Chondrocyte (in vitro differentiated cells): Measurements from ENCODE around the gene OSGIN1. TPM values are rescaled to one million over a fixed set of nuclear protein-coding genes. Genes with fewer than 3 reads are reported as not detected.

ENCODE experiments used
- DNase-seq: peaks from one replicate; pipeline ENCODE4 v3.0.0; 2021; ENCODE audit warnings: mixed read lengths, low spot score
- H3K27ac Mint-ChIP-seq: one replicate; pipeline ENCODE4 v1.8.0; 2021; ENCODE audit warnings: mild to moderate bottlenecking, moderate library complexity, mixed read lengths; ENCODE audit not compliant: unreplicated experiment
- H3K27me3 Mint-ChIP-seq: 2 replicates; pipeline ENCODE4 v1.8.0; 2021; ENCODE audit warnings: low read depth, mixed read lengths
- H3K36me3 Mint-ChIP-seq: 2 replicates; pipeline ENCODE4 v1.8.0; 2021; ENCODE audit warnings: low read depth, mixed read lengths
- H3K4me1 Mint-ChIP-seq: 2 replicates; pipeline ENCODE4 v1.8.0; 2021; ENCODE audit warnings: low read depth, mild to moderate bottlenecking, mixed read lengths
- H3K4me3 Mint-ChIP-seq: one replicate; pipeline ENCODE4 v1.8.0; 2021; ENCODE audit warnings: mild to moderate bottlenecking, moderate library complexity, mixed read lengths; ENCODE audit not compliant: unreplicated experiment
- H3K9me3 Mint-ChIP-seq: 2 replicates; pipeline ENCODE4 v1.8.0; 2021; ENCODE audit warnings: low read depth, mixed read lengths
- total RNA-seq: library from RNA; stranded (reverse); gene quantifications from 3 replicates; pipeline ENCODE4 v1.2.1, GENCODE V29; 2021
- TF ChIP-seq, protein P1 (sequence below): fragments of 200-600 bp; sonication (generic); IDR thresholded peaks from 2 replicates; pipeline ENCODE4 v1.5.0; 2021; ENCODE audit warnings: antibody characterized with exemption, mild to moderate bottlenecking, moderate library complexity

OSGIN1 gene
- total RNA-seq, 1 donor from 2014 or later = 2.5 TPM

- peaks cover 8% of the 10 kb centered on the region for H3K27me3 Mint-ChIP-seq
Observed at GRCh38 chr16:83973581-83974385, 20.7 kb downstream of the OSGIN1 start.

GRCh38 chr16:83974475-83974874 is 21.4 kb downstream of the OSGIN1 start:
- Mint-ChIP-seq H3K27me3 (peaks cover 5% of the 10 kb centered on the region), H3K27ac (no peak overlapping the region), H3K4me1 (no peaks in the 10 kb centered on the region), H3K9me3 (peaks cover 18% of the 10 kb centered on the region), H3K4me3 (no peak overlapping the region), H3K36me3 (peaks cover 5% of the 10 kb centered on the region)
- TF ChIP-seq, protein P1, sequence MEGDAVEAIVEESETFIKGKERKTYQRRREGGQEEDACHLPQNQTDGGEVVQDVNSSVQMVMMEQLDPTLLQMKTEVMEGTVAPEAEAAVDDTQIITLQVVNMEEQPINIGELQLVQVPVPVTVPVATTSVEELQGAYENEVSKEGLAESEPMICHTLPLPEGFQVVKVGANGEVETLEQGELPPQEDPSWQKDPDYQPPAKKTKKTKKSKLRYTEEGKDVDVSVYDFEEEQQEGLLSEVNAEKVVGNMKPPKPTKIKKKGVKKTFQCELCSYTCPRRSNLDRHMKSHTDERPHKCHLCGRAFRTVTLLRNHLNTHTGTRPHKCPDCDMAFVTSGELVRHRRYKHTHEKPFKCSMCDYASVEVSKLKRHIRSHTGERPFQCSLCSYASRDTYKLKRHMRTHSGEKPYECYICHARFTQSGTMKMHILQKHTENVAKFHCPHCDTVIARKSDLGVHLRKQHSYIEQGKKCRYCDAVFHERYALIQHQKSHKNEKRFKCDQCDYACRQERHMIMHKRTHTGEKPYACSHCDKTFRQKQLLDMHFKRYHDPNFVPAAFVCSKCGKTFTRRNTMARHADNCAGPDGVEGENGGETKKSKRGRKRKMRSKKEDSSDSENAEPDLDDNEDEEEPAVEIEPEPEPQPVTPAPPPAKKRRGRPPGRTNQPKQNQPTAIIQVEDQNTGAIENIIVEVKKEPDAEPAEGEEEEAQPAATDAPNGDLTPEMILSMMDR = no peak
- no peak for DNase-seq

More at GRCh38 chr16:83973581-83974385, 20.7 kb downstream of the OSGIN1 start:
- Mint-ChIP-seq H3K9me3 (peaks cover 13% of the 10 kb centered on the region), H3K4me1 (no peaks in the 10 kb centered on the region), H3K27ac (no peak overlapping the region), H3K4me3 (no peak overlapping the region), H3K36me3 (peaks cover 2% of the 10 kb centered on the region)
- TF ChIP-seq, protein P1 = no peak
- DNase-seq = peak; percentile 49

DNA sequence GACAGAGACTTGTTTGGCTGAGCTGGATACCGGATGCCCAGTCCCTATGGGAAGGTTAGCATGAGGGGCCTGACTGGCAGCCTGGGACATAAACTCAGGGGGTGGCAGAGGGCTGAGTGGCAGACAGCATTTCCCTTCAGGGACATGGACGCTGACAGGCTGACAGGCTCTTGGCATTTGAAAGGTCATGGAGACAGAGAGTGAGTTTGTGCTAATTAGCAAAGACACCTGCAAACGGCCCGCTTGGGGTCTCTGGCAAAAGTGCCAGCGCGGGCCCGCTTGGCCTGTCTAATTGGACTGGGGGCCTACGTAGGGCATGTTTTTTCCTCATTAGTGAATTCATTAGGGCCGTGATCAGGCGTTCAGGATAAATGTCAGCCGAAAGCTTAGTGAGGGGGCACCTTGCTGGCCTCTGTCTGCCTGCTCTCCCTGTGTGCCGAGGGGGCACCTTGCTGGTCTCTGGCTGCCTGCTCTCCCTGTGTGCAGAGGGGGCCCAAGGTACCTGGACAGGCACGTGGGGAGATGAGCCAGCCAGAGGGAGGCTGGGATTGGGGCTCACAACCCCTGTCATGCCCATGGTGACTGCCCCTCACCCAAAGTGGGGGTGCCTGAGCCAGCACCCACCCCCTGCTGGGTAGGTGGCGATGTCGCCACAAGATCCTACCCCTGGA is 22.7 kb downstream of the OSGIN1 start:
- TF ChIP-seq, protein P1 = no peak
- peaks cover 5% of the 10 kb centered on the region for H3K27me3 Mint-ChIP-seq
- H3K4me1 Mint-ChIP-seq = no peaks in the 10 kb centered on the region
- no peak overlapping the region for H3K4me3 Mint-ChIP-seq
- peaks cover 18% of the 10 kb centered on the region for H3K9me3 Mint-ChIP-seq
- H3K36me3 Mint-ChIP-seq = peaks cover 5% of the 10 kb centered on the region
- no peak for DNase-seq
- no peak overlapping the region for H3K27ac Mint-ChIP-seq

DNA sequence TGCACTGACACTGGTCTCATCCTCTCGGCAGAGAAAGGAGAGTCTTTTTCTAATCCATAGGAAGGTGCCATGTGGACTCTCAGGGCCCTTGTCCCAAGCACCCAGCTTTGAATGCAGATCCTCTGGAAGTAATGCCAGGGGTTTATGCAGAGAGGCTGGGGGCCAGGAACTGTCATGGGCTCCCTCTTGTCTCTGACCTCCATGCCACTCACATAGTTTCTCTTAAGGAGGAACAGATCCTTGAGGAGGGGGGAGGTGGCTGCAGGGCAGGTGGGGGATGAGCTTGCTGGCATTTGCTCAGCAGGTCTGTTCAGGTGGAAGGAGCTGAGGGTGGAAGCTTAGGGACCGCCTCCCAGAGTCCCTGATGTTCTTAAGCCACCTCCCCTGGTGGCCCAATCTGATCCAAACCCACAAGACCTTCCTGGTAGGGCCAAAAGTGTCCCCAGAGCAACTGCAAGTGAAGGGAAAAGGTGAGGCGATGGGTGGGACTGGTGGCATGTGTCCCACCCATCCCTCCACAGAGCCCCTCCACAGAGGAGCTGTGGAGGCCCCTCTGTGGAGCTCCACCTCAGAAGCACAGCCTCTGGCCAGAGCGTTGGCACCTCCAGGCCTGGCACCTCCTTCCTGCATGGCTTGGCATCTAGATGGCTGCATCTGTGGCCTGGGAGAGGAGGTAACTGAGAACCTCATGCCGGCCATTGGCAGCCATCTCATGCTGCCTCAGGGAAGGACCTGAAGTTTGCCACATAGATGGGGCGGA is 24.2 kb downstream of the OSGIN1 start:
- no peak overlapping the region for H3K27ac Mint-ChIP-seq
- no peak for DNase-seq
- H3K27me3 Mint-ChIP-seq = peaks cover 5% of the 10 kb centered on the region
- peaks cover 21% of the 10 kb centered on the region for H3K9me3 Mint-ChIP-seq
- no peak overlapping the region for H3K4me3 Mint-ChIP-seq
- TF ChIP-seq, protein P1 = no peak
- H3K36me3 Mint-ChIP-seq = peaks cover 5% of the 10 kb centered on the region
- no peaks in the 10 kb centered on the region for H3K4me1 Mint-ChIP-seq

DNA sequence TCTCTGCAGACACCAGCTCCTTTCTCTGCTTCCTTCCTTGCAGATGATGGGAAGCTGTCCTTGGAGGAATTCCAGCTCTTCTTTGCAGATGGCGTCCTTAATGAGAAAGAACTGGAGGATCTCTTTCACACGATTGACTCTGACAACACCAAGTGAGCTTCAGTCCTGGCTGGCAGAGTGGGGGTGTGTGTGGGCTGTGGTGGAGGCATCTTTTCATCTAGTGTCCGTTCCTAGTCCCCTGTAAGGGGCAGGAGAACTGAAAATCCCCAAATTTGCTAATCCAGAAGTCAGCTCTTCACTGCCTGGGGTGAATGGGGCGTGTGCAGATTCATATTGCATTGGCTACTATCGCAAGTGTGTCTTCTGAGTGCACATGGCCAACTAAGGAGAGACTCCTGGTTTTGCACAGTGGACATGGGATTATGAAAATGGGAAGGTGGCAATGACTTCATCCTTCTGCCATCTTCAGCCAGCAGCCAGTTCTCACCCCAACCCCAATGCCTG is 25.4 kb downstream of the OSGIN1 start:
- Mint-ChIP-seq H3K4me1 (peaks cover 4% of the 10 kb centered on the region), H3K27me3 (peaks cover 7% of the 10 kb centered on the region), H3K4me3 (no peak overlapping the region), H3K9me3 (peaks cover 23% of the 10 kb centered on the region), H3K36me3 (peaks cover 5% of the 10 kb centered on the region), H3K27ac (no peak overlapping the region)
- DNase-seq = no peak
- TF ChIP-seq, protein P1 = no peak
